DMS79 treated with DMSO at 0.1 percent for 48 hours (cell line): Measurements from ENCODE around the gene SMIM29.
"Not testable (repeated sequence)": the region's sequence is repeated elsewhere in the genome, so short reads cannot be mapped to it uniquely, and the experiment has no call there.

Experiments
- DNase-seq: peaks from one replicate; lab custom pipeline; 2025; lab: John Stamatoyannopoulos, UW

The SMIM29 gene

DNA sequence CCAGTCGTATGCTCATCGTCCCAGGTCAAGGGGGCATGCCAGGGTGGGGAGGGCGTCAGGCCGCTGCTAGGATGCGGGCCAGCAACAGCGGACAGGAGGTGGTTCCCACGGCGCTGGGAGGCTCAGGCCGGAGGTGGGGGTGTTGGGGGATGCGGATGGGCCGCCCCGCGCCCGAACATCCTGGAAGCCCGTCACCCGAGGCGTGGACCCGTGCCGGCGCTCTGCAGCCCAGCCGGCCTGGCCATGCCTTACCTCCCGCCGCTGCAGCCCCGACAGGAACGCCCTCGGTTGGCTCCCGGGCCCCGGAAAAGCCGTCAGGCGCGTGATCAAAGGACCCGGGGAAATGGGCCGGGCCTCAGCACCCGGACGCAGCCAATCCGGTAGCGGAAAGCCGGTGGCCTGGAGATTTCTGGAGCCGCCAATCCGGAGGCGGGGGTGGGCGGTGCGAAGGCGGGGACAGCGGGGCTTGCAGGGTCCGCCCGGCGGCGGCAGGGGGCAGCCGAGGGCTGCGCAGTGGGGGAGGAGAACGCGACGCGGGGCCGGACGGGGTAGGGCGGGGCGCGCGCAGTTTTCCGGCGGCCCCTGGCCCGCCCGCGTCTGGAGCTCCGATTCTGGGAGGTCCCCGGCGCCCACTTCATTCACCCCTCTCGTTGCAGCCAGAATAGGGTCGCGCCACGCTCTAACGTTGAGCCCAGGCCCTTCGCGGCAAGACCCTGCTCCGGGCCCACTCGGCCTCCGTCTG, at the start of gene SMIM29:
SMIM29 (minus strand) TSS at position 280 of the 742 bp plus-strand sequence. CDS start 1,215 bp downstream, outside the sequence.
- DNase-seq, result peak; percentile 91

DNA sequence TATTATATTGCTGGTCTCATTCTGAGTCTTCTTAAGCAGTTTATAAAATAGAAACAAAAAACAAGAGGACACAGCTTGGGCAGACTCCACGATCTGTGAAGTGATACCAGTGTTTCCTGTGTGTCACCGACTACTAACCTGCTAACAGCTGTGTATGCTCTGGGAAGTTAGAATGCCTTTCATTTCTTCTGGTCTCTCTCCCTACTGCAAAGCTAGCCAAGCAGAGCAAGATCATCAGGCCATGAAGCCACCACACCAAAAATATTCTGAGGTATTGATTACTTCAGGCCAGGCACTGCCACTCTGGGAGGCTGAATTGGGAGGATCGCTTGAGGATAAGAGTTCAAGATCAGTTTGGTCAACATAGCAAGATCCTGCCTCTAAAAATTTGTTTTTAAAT, 46.9 kb upstream of the SMIM29 start:
- no peak for DNase-seq

DNA sequence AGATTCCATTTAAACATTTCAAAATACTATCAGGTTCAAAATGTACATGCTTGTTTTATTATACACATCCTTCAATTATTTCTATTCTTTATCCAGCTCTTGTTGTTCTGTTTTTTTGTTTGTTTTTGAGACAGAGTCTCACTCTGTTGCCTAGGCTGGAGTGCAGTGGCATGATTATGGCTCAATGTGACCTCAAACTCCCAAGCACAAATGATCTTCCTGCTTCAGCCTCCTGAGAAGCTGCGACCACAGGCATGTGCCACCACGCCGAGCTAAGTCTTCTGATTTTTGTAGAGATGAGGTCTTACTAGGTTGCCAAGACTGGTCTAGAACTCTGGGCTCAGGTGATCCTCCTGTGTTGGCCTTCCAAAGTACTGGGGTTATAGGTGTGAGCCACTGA, 44.1 kb upstream of the SMIM29 start:
- DNase-seq, result no peak

DNA sequence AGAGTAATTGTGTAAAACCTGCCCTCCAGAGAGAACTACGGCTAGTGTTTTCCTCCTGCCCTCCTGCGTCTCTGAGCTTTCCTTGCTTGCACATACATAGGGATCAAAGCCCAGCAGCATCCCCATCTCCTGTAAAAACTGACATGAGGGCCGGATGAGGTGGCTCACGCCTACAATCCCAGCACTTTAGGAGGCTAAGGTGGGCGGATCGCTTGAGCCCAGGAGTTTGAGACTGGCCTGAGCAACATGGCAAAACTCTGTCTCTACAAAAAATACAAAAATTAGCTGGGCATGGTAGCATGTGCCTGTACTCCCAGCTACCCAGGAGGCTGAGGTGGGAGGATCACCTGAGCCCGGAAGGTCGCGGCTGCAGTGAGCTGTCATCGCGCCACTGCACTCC, 40.3 kb upstream of the SMIM29 start:
- no peak for DNase-seq

DNA sequence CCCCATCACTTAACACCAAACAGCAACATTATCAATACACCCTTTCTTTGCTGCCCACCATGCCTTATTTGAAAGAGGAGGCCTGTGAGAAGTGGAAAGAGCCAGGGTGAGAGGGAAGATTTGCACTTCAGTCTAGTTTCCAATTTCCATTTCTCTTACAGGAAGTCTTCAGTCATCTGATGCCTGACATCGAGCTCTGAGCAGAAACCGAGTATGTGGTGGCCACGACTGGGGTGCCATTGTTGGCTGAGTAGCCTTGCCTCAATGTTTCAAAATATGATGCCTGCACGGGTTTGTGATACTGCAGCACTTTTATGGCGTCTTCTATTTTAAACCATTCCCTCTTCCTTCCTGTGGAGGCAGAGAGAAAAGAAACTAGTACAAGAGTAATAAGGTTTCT, 39.8 kb upstream of the SMIM29 start:
- DNase-seq, result no peak

DNA sequence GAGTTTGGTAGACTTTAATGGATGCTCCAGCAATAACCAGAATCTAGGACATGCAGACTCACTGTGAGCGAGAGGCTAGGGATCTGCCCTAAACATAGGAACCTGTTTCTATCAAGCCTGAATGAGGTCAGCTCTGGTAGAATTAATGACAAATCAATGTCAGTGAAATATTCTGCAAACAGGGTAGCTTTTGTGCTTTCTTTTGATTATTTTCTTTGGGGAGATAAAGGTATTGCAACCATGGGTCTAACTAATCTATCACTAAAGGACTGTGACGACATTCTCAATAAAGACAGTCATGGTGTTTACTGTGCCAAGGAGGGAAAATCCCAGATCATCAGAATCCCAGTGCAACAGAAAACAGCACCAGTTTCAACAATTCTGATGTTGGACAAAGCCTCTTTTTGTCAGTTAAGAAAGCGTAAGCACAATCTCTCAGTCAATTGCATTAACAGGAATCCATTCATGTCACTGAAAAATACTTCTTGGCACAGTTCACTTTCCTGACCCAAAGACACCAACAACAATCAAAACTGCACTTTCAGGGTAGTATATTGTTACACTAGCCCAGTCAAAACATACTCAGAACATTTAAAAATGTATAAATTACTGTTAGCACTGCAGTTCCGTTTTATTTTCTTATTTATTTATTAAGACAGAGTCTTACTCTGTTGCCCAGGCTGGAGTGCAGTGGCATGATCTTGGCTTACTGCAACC, 36.8 kb upstream of the SMIM29 start:
- no peak for DNase-seq

DNA sequence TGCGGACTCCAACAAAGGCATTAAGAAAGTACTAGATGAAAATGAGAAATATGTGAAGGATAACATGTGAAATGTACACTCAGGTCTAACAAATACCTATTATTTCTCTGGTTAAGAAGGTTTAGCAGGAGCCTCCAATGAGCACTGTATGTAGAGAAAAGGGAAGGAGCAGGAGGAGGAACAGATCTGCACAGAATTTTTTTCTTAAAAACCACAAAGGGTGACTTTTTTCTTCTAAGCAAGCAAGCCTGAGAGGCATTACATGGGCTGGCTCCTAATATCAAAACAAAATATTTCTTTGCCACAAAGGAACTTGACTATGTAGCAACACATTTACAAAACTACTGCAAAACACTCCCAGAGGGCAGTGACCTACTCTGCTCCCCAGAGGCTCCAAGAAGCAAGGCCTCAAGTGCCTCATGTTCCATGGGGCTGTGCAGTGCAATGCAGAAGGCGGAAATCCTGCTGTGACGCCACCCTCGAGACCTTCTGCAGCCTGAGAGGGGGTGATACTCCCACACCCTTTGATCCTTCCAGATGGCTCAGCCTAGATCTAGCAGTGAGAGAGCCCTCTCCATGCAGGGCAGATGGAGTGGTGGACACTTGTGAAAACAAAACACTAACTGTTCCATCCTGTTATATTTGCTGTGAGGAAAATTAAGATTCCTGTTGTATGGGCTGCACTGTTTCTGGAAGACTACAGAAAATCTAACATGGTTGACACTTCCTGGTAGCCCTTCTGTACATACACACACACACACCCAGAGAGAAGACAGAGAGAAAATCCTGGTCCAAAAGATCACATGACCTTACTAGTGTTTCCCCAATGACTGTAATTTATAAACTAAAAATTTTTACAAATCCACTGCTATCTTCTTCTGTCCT, 36.0 kb upstream of the SMIM29 start:
- no peak for DNase-seq

DNA sequence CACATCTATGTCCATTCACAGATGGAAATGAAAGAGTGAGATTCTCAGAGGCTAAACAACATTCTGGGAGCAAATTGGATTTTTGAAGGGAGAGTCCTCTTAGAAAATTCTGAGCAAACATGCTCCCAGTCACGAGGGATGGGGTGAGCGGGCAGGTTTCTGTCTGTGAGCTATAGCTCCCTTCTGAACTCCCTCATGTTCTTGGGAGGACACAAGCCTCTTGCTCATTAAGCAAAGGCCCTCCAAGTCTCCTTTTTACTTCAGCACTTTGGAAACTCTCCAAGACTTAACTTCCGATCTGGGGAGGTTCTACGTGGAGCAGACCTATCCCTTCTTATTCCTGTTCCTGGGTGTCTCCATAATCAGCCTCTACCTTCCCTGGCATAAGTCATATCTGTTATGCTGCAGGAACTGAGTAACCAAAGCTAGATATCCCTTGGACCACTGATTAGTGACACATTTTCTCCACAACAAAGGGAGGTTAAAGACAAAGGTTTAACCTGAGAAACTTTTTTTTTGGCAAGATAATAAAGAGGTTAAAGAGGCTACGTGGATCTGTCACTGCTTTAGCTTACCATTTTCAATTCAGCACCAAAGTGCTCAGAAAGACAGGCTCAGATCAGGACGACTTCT, 33.0 kb upstream of the SMIM29 start:
- no peak for DNase-seq

DNA sequence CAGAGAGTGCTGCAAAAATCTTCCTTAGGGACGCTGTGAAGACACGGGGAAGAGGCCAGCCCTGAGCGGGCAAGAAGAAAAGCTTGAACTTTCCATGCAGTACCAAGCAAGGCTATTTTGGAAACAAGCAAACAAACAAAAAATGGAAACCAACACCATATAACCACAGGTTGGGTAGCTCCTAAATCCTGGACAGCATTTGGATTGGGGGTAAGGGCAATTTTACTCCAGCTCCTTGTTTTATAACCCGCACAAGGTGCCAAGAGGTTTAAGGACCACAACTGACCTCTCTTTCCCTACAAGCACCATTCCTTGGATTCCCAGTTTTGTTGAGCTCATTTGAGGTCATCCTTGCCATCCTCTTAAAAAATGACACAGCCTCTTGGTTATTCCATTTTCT, 31.4 kb upstream of the SMIM29 start:
- no peak for DNase-seq

DNA sequence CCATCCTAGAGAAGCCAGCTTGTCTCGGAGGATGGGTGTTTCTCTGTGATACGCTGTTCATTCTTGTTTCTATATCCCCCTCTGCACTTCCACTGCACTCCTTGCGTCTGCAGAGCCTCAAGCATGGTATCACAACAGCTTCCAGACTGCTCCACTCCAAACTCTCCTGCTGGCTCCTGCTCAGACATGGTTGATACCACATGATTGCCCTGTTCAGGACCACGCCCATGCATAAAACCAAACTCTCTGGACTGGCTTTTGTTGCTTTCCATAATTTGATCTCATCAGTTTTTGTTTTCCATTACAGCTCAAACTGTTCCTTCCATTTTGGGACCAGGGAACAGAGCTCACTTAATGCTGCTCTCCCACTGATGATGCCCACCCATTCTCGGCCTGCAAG, 30.0 kb upstream of the SMIM29 start:
- DNase-seq, result no peak

DNA sequence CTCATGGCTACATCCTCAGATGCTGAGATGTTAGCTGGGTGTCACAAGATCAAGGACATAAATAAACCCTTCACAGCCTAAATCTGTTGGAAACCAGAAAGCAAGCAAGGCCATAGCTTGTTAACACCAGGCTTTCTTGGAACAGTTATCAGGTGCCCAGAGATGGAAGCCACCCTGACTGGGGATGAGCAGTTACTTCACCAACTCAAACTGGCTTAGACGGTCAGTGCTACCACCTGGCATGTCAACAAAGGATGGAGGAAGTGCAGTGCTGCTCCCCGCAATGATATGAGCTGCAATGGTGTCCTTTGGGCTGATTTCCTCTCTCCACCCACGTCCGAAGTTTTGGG, 28.9 kb upstream of the SMIM29 start:
- no peak for DNase-seq

DNA sequence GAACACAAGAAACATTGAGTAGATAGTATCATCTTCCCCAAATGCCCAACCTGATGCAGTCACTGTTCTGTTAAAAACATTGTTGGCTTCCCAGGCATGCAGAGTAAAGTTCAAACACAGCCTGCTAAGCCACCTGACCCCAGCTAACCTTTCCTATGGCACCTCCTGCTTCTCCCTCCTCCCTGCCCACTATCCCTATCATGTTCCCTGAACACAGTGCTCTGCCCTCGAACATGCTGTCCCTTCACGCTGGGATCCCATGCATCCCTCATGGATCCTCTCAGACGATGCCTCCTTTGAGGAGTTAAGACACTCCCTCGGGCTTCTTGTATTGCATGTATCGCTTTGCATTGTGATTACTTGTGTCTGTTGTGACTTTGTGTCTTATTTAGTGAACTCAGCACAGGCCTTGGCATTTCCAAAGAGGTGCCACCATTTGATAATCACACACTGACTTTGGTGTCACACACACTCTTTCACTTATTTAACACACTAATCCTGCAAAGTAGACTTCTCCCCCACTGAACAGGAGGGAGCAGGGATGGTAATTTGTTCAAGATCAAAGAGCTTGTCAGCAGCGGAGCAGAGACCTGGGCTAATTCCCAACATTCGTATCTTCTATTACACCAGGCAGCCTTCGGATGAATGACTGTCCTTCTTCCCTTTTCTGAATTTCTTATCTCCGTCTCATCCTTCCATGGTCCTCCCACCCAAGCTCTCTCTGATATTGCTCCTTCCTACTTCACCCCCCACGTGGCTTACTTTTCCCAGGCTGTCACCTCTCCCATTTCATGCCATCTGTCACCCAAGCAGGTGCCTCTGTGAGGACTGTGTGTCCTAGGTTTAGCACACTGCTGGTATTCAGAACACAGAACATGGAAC, 28.3 kb upstream of the SMIM29 start:
- no peak for DNase-seq

DNA sequence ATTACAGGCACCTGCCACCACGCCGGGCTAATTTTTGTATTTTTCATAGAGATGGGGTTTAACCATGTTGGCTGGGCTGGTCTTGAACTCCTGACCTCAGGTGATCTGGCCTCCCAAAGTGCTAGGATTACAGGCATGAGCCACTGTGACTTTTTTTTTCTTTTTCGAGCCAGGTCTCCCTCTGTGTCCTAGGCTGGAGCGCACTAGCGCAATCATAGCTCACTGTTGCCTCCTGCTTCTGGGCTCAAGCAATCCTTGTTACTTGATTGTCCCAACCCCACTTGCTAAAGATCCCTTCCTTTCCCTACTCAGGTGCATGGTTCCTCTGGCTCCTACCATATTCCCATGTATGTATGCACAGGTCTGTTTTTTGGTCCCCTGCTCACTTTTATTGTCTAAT, 27.4 kb upstream of the SMIM29 start:
- DNase-seq, result no peak

DNA sequence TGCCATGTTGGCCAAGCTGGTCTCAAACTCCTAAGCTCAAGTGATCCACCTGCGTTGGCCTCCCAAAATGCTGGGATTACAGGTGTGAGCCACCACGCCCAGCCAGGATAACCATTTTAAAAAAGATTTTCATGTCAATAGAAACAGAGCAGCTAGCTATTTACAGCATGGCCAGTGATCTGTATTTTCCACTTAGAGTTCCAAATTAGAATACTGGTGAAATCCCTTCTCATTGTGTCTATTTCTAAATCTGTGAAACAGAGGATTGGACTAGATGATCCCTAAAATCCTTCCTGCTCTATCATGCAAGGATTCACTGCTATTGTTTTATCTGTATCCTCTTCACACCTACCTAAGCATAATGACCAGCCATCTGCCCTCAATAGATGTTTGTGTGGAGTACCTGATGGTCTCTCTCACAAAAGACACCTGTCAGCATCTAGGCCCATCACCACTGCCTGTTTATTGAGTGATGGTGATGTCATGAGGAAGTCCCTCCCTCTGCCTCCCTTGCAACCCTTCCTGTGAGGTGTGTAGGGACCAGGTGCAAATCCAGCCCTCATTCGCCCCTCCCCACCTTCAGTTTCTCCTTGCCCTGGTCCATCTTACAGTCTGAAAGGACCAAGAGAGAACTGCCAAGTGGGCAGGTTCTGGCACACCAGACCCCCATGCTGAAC, 26.5 kb upstream of the SMIM29 start:
- no peak for DNase-seq

DNA sequence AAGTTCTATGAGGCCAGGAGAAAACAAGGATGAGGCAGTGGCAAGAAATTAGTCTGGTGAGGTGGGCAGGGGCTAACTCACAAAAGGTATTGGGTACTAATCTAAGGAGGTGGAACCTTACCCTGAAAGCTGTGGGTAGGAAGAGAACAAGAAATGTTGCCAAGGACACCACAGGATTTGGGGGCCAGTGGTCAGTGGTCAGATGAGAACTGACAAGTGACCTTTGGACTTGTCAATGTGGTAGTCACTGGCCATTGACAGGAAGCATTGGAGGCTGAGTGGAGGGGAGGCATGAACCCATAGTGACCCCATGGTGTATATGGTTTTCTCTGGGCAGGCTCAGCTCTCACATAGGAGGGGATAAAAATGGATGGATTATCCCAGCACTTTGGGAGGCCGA, 25.3 kb upstream of the SMIM29 start:
- DNase-seq, result no peak

DNA sequence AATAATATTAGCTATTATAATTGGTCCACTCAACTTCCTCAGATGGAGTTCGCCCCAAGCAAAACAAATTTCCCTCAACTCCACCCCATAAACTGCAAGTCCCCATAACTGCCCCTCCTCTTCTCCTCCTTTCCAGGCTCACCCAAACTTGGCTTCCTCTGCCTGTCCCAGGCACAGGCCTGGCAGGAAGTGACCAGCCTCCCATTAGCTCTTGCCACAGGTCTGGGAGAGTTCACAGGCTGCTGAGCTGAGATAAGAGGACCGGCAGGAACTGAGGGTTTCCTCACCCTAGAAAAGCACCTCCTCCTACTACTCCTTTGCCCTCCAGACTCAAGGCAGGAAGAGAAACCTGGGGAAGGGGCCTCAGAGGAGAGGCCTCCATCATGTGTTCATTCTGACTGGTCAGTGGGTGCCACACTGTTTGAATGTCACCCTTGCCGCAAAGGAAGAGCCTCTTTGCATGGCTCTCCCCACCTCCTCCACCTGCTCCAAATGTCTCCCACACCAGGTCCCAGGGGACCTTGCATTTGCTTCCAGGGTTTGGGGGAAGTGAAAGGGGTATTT, 24.5 kb upstream of the SMIM29 start:
- DNase-seq, result no peak

DNA sequence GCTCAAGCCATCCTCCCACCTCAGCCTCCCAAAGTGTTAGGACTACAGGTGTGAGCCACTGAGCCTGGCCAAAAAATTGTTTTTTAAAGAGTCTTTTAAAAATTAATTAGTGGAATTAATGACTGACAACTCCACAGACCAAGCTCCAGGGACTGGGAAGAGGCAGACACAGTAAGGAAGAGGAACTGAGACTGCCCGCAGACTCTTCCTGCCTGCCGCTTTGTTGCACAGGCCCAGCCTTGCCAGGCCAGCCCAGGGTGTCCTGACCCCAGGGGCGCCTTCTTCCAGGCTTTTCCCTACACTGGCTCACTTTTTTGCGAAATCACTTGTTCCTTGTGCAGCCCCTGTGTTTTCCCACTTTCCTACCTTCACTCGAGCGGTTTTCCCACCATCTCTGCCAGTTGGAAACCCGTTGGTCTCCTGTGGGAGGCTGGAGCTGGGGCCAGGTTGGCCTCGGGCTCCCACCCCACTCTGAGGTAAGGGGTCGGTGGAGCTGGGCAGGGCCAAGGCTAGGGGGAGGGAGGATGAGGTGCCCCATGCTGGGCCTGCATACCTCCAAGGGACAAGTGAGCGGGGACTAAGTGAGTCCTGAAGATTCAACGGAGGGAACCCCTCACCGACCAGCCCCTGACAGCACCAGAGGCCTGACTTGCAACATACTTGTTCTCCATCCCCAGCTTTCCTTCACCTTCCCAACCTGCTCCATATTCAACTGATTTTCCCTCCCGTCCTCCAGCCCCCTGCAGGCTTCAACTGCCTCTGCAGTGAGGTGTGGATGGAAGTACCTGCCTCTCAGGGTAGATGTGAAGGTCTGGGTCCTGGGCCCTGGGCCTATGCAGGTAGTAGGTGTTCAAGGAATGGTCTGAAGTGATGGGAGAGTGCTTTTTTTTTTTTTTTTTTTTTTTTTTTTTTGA, 23.5 kb upstream of the SMIM29 start:
- no peak for DNase-seq

DNA sequence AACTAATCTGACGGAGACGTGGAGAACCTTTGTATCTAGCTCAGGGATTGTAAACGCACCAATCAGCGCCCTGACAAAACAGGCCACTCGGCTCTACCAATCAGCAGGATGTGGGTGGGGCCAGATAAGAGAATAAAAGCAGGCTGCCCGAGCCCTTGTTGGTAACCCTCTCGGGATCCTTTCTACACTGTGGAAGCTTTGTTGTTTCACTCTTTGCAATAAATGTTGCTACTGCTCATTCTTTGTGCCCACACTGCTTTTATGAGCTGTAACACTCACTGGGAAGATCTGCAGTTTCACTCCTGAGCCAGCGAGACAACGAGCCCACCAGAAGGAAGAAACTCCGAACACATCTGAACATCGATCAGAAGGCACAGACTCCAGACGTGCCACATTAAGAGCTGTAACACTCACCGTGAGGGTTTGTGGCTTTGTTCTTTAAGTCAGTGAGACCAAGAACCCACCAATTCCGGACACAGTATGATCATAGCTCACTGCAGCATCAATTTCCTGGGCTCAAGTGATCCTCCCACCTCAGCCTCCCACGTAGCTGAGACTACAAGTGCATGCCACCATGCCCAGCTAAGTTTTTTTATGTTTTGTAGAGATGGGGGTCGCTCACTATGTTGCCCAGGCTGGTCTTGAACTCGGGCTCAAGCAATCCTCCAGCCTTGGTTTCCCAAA, 21.0 kb upstream of the SMIM29 start:
- DNase-seq, result not testable (repeated sequence)

DNA sequence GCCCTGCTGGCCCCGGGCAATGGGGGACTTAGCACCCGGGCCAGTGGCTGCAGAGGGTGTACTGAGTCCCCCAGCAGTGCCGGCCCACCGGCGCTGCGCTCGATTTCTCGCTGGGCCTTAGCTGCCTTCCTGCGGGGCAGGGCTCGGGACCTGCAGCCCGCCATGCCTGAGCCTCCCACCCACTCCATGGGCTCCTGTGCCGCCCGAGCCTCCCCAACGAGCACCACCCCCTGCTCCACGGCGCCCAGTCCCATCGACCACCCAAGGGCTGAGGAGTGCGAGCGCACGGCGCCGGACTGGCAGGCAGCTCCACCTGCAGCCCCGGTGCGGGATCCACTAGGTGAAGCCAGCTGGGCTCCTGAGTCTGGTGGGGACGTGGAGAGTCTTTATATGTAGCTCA, 20.3 kb upstream of the SMIM29 start:
- not testable (repeated sequence) for DNase-seq
